GM18907 (cell line): Measurements from ENCODE around the gene PCLO.

ENCODE experiments used
- ATAC-seq: cut with Tn5 transposase; IDR thresholded peaks from one replicate; pipeline ENCODE4 v1.9.1; 2021; ENCODE audit warnings: mild to moderate bottlenecking, moderate library complexity; ENCODE audit not compliant: unreplicated experiment

The PCLO gene

GRCh38 chr7:82841828-82842227 is 320.9 kb downstream of the PCLO start:
- no peak for ATAC-seq

- no peak for ATAC-seq
These were observed 322.6 kb downstream of the PCLO start for GRCh38 chr7:82840061-82840460.

GRCh38 chr7:82839555-82839954 is 323.1 kb downstream of the PCLO start:
- ATAC-seq = no peak

- ATAC-seq = no peak
These were observed 323.6 kb downstream of the PCLO start for GRCh38 chr7:82839063-82839462.

GRCh38 chr7:82838314-82838713 is 324.4 kb downstream of the PCLO start:
- ATAC-seq = no peak

- no peak for ATAC-seq
These were observed 339.6 kb downstream of the PCLO start for GRCh38 chr7:82823073-82823472.

- no peak for ATAC-seq
These were observed 341.6 kb downstream of the PCLO start for GRCh38 chr7:82821037-82821436.

GRCh38 chr7:82818171-82818570 is 344.5 kb downstream of the PCLO start:
- no peak for ATAC-seq

- no peak for ATAC-seq
These were observed 346.4 kb downstream of the PCLO start for GRCh38 chr7:82816272-82816671.

GRCh38 chr7:82810558-82811259 is 352.0 kb downstream of the PCLO start:
- peak; percentile 93 for ATAC-seq

GRCh38 chr7:82808633-82809032 is 354.1 kb downstream of the PCLO start:
- no peak for ATAC-seq

- ATAC-seq = no peak
These were observed 357.1 kb downstream of the PCLO start for GRCh38 chr7:82805527-82805960.

- no peak for ATAC-seq
These were observed 359.3 kb downstream of the PCLO start for GRCh38 chr7:82803411-82803810.

GRCh38 chr7:82789883-82790609 is 372.6 kb downstream of the PCLO start:
- no peak for ATAC-seq

GRCh38 chr7:82778021-82778420 is 384.7 kb downstream of the PCLO start:
- ATAC-seq = no peak

- no peak for ATAC-seq
These were observed 399.8 kb downstream of the PCLO start for GRCh38 chr7:82762880-82763279.

- no peak for ATAC-seq
These were observed 401.9 kb downstream of the PCLO start for GRCh38 chr7:82760831-82761230.

GRCh38 chr7:82760074-82760473 is 402.6 kb downstream of the PCLO start:
- ATAC-seq = no peak

- ATAC-seq = no peak
These were observed 406.8 kb downstream of the PCLO start for GRCh38 chr7:82755705-82756551.

GRCh38 chr7:82750007-82750406 is 412.7 kb downstream of the PCLO start:
- no peak for ATAC-seq

- no peak for ATAC-seq
These were observed 416.9 kb downstream of the PCLO start for GRCh38 chr7:82745820-82746219.

GRCh38 chr7:82745117-82745516 is 417.6 kb downstream of the PCLO start:
- ATAC-seq = no peak
